ENCODE data around the gene SET.

SET gene

DNA sequence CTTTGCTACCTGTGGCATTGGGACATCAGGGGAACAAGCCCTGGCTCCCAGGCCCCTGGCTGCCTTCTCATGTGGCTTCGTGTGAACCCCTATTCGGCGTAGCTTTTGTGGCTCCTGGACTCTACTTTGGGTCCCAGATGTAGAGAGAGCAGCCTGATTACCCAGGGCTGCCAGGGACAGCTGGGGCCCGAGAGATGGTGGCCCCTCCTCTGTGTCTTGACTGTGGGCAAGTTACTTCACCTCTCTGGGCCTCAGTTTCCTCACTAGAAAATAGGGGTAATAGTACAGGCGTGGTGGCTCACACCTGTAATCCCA, 15.3 kb downstream of the SET start:
- no peak overlapping the region for H3K23ac ChIP-seq (ENCODE audit: low read length)
- no peak overlapping the region for H4K5ac ChIP-seq (ENCODE audit: low read length)
- H3K56ac ChIP-seq (ENCODE audit: low read length): no peak overlapping the region
- H2BK5ac ChIP-seq (ENCODE audit: low read length): no peak overlapping the region
- H3K79me1 ChIP-seq (ENCODE audit: low read length): no peaks in the 10 kb centered on the region
- H3K36me3 ChIP-seq (ENCODE audit: control insufficient read depth, insufficient read depth, low read length): no peaks in the 10 kb centered on the region
- no peak overlapping the region for H2BK15ac ChIP-seq (replicated peaks; ENCODE audit: low read depth)
- H3K4me1 ChIP-seq (ENCODE audit: control insufficient read depth, low read depth, low read length): peaks cover 2% of the 10 kb centered on the region
- no peak overlapping the region for H3K9ac ChIP-seq (ENCODE audit: low read length)
- H3K27me3 ChIP-seq (ENCODE audit: insufficient read depth, low read length, poor library complexity): no peaks in the 10 kb centered on the region
- H3K4me2 ChIP-seq (ENCODE audit: low read length): no peak overlapping the region
- H3K4me3 ChIP-seq (ENCODE audit: low read length): no peak overlapping the region
- no peak overlapping the region for H3K27ac ChIP-seq (ENCODE audit: low read depth, low read length)
- no peak overlapping the region for H2BK120ac ChIP-seq (ENCODE audit: low read depth, low read length)
- no CpG with 5 or more reads among the region's 5 CpGs for WGBS (ENCODE audit: extremely low coverage, insufficient coverage, low lambda C conversion rate)
- no peak overlapping the region for H2AK5ac ChIP-seq (ENCODE audit: low read length)
- no peak overlapping the region for H3K18ac ChIP-seq (ENCODE audit: low read length)
- H3K4ac ChIP-seq (ENCODE audit: low read depth, low read length): no peak overlapping the region
- no peaks in the 10 kb centered on the region for H3K79me2 ChIP-seq (ENCODE audit: control insufficient read depth, insufficient read depth, low read length)
- H4K8ac ChIP-seq (ENCODE audit: low read depth, low read length): no peak overlapping the region
- DNase-seq: no peak

DNA sequence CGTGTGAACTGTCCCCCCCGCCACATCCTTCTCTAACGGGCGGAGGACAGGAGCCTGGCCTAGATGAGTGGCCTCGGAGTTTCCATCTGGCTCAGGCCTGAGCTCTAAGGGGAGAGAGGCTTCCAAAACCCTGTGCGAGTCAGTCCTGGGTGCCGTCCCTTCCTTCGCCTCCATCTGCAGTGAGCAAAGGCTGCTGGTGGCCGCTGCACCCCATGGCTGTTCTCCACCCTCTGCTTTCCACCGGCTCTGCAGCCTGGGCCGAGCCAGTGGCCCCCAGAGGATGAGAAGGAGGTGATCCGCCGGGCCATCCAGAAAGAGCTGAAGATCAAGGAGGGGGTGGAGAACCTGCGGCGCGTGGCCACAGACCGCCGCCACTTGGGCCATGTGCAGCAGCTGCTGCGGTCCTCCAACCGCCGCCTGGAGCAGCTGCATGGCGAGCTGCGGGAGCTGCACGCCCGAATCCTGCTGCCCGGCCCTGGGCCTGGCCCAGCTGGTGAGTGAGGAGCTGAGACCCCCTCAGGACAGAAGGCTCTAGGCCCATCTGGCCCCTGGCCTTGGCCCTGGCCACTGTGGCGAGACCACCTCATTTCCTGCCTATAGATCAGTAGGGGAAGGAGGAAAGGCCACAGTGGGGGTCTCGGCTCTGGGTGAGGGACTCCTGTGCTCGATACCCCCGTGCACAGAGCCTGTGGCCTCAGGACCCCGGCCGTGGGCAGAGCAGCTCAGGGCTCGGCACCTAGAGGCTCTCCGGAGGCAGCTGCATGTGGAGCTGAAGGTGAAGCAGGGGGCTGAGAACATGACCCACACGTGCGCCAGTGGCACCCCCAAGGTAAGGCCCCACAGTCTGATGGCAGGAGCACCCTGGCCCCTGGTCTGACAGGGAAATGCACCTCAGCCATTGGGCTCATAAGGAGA, 16.3 kb downstream of the SET start:
- H3K23ac ChIP-seq (ENCODE audit: low read length): no peak overlapping the region
- H3K56ac ChIP-seq (ENCODE audit: low read length): no peak overlapping the region
- no CpG with 5 or more reads among the region's 36 CpGs for WGBS (ENCODE audit: extremely low coverage, insufficient coverage, low lambda C conversion rate)

DNA sequence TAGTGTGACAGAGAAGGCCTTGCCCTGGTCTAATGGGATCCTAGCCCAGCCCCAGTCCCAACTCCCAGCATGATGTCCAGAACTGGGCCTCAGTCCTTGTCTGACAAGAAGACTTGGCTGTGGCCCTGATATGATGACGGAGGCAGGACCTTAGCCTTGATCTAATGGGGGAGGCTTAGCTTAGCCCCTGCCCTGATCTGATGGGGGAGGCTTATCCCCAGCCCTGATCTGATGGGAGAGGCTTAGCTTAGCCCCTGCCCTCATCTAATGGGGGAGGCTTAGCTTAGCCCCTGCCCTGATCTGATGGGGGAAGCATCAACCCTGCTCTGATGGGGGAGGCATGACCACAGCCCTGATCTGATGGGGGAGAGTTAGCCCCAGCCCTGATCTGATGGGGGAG, 17.0 kb downstream of the SET start:
- no peak overlapping the region for H3K56ac ChIP-seq (ENCODE audit: low read length)
- no peak overlapping the region for H3K9ac ChIP-seq (ENCODE audit: low read length)
- no peaks in the 10 kb centered on the region for H3K79me1 ChIP-seq (ENCODE audit: low read length)
- peaks cover 2% of the 10 kb centered on the region for H3K4me1 ChIP-seq (ENCODE audit: control insufficient read depth, low read depth, low read length)
- no peak for DNase-seq
- no peak overlapping the region for H2BK5ac ChIP-seq (ENCODE audit: low read length)
- no peaks in the 10 kb centered on the region for H3K27me3 ChIP-seq (ENCODE audit: insufficient read depth, low read length, poor library complexity)
- no peaks in the 10 kb centered on the region for H3K79me2 ChIP-seq (ENCODE audit: control insufficient read depth, insufficient read depth, low read length)
- no peak overlapping the region for H3K23ac ChIP-seq (ENCODE audit: low read length)
- no peak overlapping the region for H3K27ac ChIP-seq (ENCODE audit: low read depth, low read length)
- no peaks in the 10 kb centered on the region for H3K36me3 ChIP-seq (ENCODE audit: control insufficient read depth, insufficient read depth, low read length)
- H3K4me2 ChIP-seq (ENCODE audit: low read length): no peak overlapping the region
- no peak overlapping the region for H2BK15ac ChIP-seq (replicated peaks; ENCODE audit: low read depth)
- no CpG with 5 or more reads among the region's 1 CpG for WGBS (ENCODE audit: extremely low coverage, insufficient coverage, low lambda C conversion rate)
- no peak overlapping the region for H3K4me3 ChIP-seq (ENCODE audit: low read length)
- H3K18ac ChIP-seq (ENCODE audit: low read length): no peak overlapping the region
- H2AK5ac ChIP-seq (ENCODE audit: low read length): no peak overlapping the region
- no peak overlapping the region for H4K8ac ChIP-seq (ENCODE audit: low read depth, low read length)
- H2BK120ac ChIP-seq (ENCODE audit: low read depth, low read length): no peak overlapping the region
- no peak overlapping the region for H4K5ac ChIP-seq (ENCODE audit: low read length)
- H3K4ac ChIP-seq (ENCODE audit: low read depth, low read length): no peak overlapping the region

More for the DNA sequence above, 16.3 kb downstream of the SET start:
- Histone ChIP-seq H4K5ac (ENCODE audit: low read length) (no peak overlapping the region), H3K4me2 (ENCODE audit: low read length) (no peak overlapping the region), H3K4me1 (ENCODE audit: control insufficient read depth, low read depth, low read length) (peaks cover 2% of the 10 kb centered on the region), H2BK5ac (ENCODE audit: low read length) (no peak overlapping the region), H3K4ac (ENCODE audit: low read depth, low read length) (no peak overlapping the region), H3K4me3 (ENCODE audit: low read length) (no peak overlapping the region), H3K27ac (ENCODE audit: low read depth, low read length) (no peak overlapping the region), H3K36me3 (ENCODE audit: control insufficient read depth, insufficient read depth, low read length) (no peaks in the 10 kb centered on the region), H3K79me1 (ENCODE audit: low read length) (no peaks in the 10 kb centered on the region), H2AK5ac (ENCODE audit: low read length) (no peak overlapping the region), H3K9ac (ENCODE audit: low read length) (no peak overlapping the region), H4K8ac (ENCODE audit: low read depth, low read length) (no peak overlapping the region), H2BK15ac (replicated peaks; ENCODE audit: low read depth) (no peak overlapping the region), H3K27me3 (ENCODE audit: insufficient read depth, low read length, poor library complexity) (no peaks in the 10 kb centered on the region), H2BK120ac (ENCODE audit: low read depth, low read length) (no peak overlapping the region), H3K79me2 (ENCODE audit: control insufficient read depth, insufficient read depth, low read length) (no peaks in the 10 kb centered on the region), H3K18ac (ENCODE audit: low read length) (no peak overlapping the region)
- DNase-seq: no peak

DNA sequence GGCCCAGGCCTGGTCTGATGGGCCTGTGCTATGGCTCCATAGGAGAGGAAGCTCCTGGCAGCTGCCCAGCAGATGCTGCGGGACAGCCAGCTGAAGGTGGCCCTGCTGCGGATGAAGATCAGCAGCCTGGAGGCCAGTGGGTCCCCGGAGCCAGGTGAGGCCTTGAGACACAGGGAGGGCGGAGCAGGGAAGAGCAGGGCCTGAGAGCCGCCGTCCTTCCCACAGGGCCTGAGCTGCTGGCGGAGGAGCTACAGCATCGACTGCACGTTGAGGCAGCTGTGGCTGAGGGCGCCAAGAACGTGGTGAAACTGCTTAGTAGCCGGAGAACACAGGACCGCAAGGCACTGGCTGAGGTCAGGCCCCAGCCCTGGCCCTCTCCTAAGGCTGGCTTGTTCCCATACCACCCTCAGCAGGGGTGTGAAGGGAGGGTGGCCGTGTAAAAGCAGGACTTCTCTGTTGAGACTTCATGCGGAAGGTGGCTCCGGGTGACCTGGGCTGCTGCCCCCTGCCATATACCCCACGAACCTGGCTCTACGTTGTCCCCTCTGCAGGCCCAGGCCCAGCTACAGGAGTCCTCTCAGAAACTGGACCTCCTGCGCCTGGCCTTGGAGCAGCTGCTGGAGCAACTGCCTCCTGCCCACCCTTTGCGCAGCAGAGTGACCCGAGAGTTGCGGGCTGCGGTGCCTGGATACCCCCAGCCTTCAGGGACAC, 17.8 kb downstream of the SET start:
- H3K27ac ChIP-seq (ENCODE audit: low read depth, low read length): no peak overlapping the region
- no peak overlapping the region for H4K8ac ChIP-seq (ENCODE audit: low read depth, low read length)
- no peaks in the 10 kb centered on the region for H3K79me1 ChIP-seq (ENCODE audit: low read length)
- H3K56ac ChIP-seq (ENCODE audit: low read length): peak overlapping the region; percentile 57
- no peak overlapping the region for H4K5ac ChIP-seq (ENCODE audit: low read length)
- H3K79me2 ChIP-seq (ENCODE audit: control insufficient read depth, insufficient read depth, low read length): no peaks in the 10 kb centered on the region
- no peak overlapping the region for H3K23ac ChIP-seq (ENCODE audit: low read length)
- H2BK5ac ChIP-seq (ENCODE audit: low read length): no peak overlapping the region
- H3K4me2 ChIP-seq (ENCODE audit: low read length): no peak overlapping the region
- peak overlapping the region; percentile 31 for H3K9ac ChIP-seq (ENCODE audit: low read length)
- no peak overlapping the region for H3K4me3 ChIP-seq (ENCODE audit: low read length)
- H2BK15ac ChIP-seq (replicated peaks; ENCODE audit: low read depth): no peak overlapping the region
- H2BK120ac ChIP-seq (ENCODE audit: low read depth, low read length): no peak overlapping the region
- H2AK5ac ChIP-seq (ENCODE audit: low read length): no peak overlapping the region
- peak; percentile 45 for DNase-seq
- no peaks in the 10 kb centered on the region for H3K36me3 ChIP-seq (ENCODE audit: control insufficient read depth, insufficient read depth, low read length)
- H3K18ac ChIP-seq (ENCODE audit: low read length): no peak overlapping the region
- peaks cover 2% of the 10 kb centered on the region for H3K4me1 ChIP-seq (ENCODE audit: control insufficient read depth, low read depth, low read length)
- WGBS (ENCODE audit: extremely low coverage, insufficient coverage, low lambda C conversion rate): no CpG with 5 or more reads among the region's 23 CpGs
- no peak overlapping the region for H3K4ac ChIP-seq (ENCODE audit: low read depth, low read length)
- H3K27me3 ChIP-seq (ENCODE audit: insufficient read depth, low read length, poor library complexity): no peaks in the 10 kb centered on the region

DNA sequence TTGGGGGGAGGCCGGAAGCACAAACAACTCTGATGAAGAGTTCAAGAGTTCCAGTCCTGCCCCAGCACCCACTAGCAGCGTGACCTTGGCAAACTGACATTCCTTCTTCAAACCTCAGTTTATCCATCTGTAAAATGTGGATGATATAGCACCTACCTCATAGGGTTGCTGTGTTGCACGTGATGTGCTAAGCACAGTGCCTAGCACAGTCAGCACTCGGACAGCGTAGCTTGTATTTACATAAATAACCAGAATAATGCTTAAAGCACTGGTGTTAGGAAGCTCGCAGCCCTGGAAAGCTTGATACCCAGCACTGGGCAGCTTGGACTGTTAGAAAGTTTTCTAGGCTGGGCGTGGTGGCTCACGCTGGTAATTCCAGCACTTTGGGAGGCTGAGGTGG, 18.4 kb downstream of the SET start:
- no peaks in the 10 kb centered on the region for H3K36me3 ChIP-seq (ENCODE audit: control insufficient read depth, insufficient read depth, low read length)
- no peak overlapping the region for H3K27ac ChIP-seq (ENCODE audit: low read depth, low read length)
- H3K23ac ChIP-seq (ENCODE audit: low read length): no peak overlapping the region
- no peak overlapping the region for H2BK5ac ChIP-seq (ENCODE audit: low read length)
- peaks cover 2% of the 10 kb centered on the region for H3K4me1 ChIP-seq (ENCODE audit: control insufficient read depth, low read depth, low read length)
- DNase-seq: no peak
- H3K79me1 ChIP-seq (ENCODE audit: low read length): no peaks in the 10 kb centered on the region
- no peak overlapping the region for H3K18ac ChIP-seq (ENCODE audit: low read length)
- no peak overlapping the region for H4K5ac ChIP-seq (ENCODE audit: low read length)
- H2BK120ac ChIP-seq (ENCODE audit: low read depth, low read length): no peak overlapping the region
- H3K4me3 ChIP-seq (ENCODE audit: low read length): no peak overlapping the region
- no CpG with 5 or more reads among the region's 8 CpGs for WGBS (ENCODE audit: extremely low coverage, insufficient coverage, low lambda C conversion rate)
- H2BK15ac ChIP-seq (replicated peaks; ENCODE audit: low read depth): no peak overlapping the region
- H3K4me2 ChIP-seq (ENCODE audit: low read length): no peak overlapping the region
- H3K79me2 ChIP-seq (ENCODE audit: control insufficient read depth, insufficient read depth, low read length): no peaks in the 10 kb centered on the region
- H3K4ac ChIP-seq (ENCODE audit: low read depth, low read length): no peak overlapping the region
- no peak overlapping the region for H3K56ac ChIP-seq (ENCODE audit: low read length)
- H3K27me3 ChIP-seq (ENCODE audit: insufficient read depth, low read length, poor library complexity): no peaks in the 10 kb centered on the region
- H3K9ac ChIP-seq (ENCODE audit: low read length): no peak overlapping the region
- no peak overlapping the region for H4K8ac ChIP-seq (ENCODE audit: low read depth, low read length)
- H2AK5ac ChIP-seq (ENCODE audit: low read length): no peak overlapping the region

Measured in mesendoderm (in vitro differentiated cells).